ENCODE measurements around the gene IVD.

IVD gene

DNA sequence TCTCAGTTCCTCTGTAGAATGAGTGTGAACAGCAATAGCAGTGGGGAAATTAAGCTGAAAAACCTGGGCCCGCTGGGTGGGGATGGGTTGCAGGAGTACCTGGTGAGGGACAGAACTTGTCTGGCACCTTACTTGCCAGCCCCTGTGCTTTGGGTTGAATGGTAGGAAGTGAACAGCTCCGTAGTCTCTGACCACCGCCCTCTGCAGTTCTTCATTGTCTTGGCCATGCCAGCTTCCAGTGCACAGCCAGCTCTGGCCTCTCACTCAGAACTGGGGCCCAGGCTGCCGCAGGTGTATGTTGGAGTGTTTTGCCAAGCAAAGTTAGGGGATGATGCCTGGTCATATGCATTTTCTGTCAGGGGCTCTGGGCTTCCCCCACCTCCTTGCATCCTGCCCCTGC, 51.1 kb downstream of the IVD start:
- Histone ChIP-seq H3K27me3 (ENCODE audit: insufficient read depth, low read depth, severe bottlenecking) (no peaks in the 10 kb centered on the region), H3K9me3 (ENCODE audit: severe bottlenecking) (no peaks in the 10 kb centered on the region), H3K27ac (peak overlapping the region; percentile 46), H3K4me3 (ENCODE audit: low read depth, low read length) (no peak overlapping the region), H3K36me3 (peaks cover 27% of the 10 kb centered on the region)
- no peak for DNase-seq
- no peak for TF ChIP-seq CTCF (IDR thresholded peaks at IDR 0.05; ENCODE audit: low read depth, low read length)

GRCh38 chr15:40458495-40459371, 53.1 kb downstream of the IVD start:
- H3K27me3 ChIP-seq (ENCODE audit: insufficient read depth, low read depth, severe bottlenecking): no peaks in the 10 kb centered on the region
- peaks cover 46% of the 10 kb centered on the region for H3K36me3 ChIP-seq
- no peak overlapping the region for H3K4me3 ChIP-seq (ENCODE audit: low read depth, low read length)
- DNase-seq: no peak
- no peaks in the 10 kb centered on the region for H3K9me3 ChIP-seq (ENCODE audit: severe bottlenecking)
- no peak for TF ChIP-seq CTCF (IDR thresholded peaks at IDR 0.05; ENCODE audit: low read depth, low read length)
- H3K27ac ChIP-seq: no peak overlapping the region

DNA sequence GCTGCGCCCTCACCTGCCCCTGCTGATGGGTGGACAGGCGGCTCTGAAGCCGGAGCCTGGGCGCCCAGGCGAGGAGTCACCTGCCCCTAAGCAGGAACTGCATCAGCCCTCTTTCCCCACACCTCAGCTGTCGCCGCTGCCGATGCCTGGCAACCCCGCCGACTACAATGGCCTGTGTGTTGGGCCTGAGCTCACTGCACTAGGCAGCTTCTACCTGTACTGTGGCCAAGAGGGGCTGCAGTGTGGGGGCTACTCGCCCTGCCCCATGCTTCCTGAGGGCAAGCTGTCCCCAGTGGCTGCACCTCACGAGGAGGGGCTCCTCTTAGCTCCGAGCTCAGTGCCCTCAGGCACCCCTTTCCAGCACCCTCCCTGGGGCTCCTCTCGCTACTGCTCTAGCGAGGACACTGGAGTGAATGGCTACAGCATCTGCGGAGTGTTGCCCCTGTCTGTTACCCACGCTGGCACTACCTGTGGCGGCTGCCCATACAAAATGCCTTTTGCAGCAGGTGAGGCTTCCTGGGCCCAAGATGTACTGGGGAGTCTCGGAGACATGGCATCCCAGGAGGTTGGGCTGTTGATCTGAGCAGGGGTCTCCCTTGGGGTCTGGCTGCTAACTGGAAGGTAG, 53.9 kb downstream of the IVD start:
- DNase-seq: no peak
- Histone ChIP-seq H3K27me3 (ENCODE audit: insufficient read depth, low read depth, severe bottlenecking) (no peaks in the 10 kb centered on the region), H3K36me3 (peaks cover 53% of the 10 kb centered on the region), H3K27ac (no peak overlapping the region), H3K9me3 (ENCODE audit: severe bottlenecking) (no peaks in the 10 kb centered on the region), H3K4me3 (ENCODE audit: low read depth, low read length) (no peak overlapping the region)
- TF ChIP-seq CTCF (IDR thresholded peaks at IDR 0.05; ENCODE audit: low read depth, low read length): no peak

GRCh38 chr15:40460404-40460803, 54.8 kb downstream of the IVD start:
- Histone ChIP-seq H3K9me3 (ENCODE audit: severe bottlenecking) (no peaks in the 10 kb centered on the region), H3K4me3 (ENCODE audit: low read depth, low read length) (no peak overlapping the region), H3K36me3 (peaks cover 62% of the 10 kb centered on the region), H3K27ac (no peak overlapping the region), H3K27me3 (ENCODE audit: insufficient read depth, low read depth, severe bottlenecking) (no peaks in the 10 kb centered on the region)
- TF ChIP-seq CTCF (IDR thresholded peaks at IDR 0.05; ENCODE audit: low read depth, low read length): no peak
- no peak for DNase-seq

DNA sequence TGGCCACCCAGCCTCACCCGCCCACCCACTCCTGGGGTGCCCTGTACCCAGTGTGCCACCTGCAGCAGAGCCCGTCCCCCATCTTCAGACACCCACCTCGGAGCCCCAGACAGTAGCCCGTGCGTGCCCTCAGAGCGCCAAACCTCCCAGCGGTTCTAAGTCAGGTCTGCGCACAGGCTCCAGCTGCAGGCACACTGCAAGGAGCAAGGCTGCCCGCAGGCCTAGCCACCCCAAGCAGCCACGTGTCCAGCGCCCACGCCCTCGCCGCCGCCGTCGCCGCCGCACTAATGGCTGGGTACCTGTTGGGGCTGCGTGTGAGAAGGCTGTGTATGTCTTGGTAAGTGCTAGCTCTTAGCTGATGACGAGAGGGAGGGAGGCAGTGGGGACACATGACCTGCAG, 56.4 kb downstream of the IVD start:
- no peak for TF ChIP-seq CTCF (IDR thresholded peaks at IDR 0.05; ENCODE audit: low read depth, low read length)
- Histone ChIP-seq H3K27me3 (ENCODE audit: insufficient read depth, low read depth, severe bottlenecking) (no peaks in the 10 kb centered on the region), H3K36me3 (peaks cover 74% of the 10 kb centered on the region), H3K27ac (no peak overlapping the region), H3K4me3 (ENCODE audit: low read depth, low read length) (no peak overlapping the region), H3K9me3 (ENCODE audit: severe bottlenecking) (no peaks in the 10 kb centered on the region)
- no peak for DNase-seq

Measured in WERI-Rb-1 (cell line).